A673 (cell line): Measurements from ENCODE around the gene SYNE2.

ENCODE experiments used
- CTCF ChIP-seq: fragments of 300-800, 200-600 bp; sonication (generic); conservative IDR thresholded peaks from 2 replicates; pipeline ENCODE4 v1.5.1; 2017; ENCODE audit warnings: low read depth, mild to moderate bottlenecking, antibody characterized with exemption, low read length, moderate library complexity, mixed read lengths
- EZH2 ChIP-seq: fragments of 200-600 bp; sonication (generic); IDR thresholded peaks from 2 replicates; pipeline ENCODE4 v1.6.1; 2017; ENCODE audit warnings: borderline replicate concordance, low read depth, mild to moderate bottlenecking, mixed read lengths, antibody characterized with exemption, low read length; ENCODE audit not compliant: poor library complexity, severe bottlenecking

- TF ChIP-seq CTCF (no peak), EZH2 (no peak)
Measured at GRCh38 chr14:63892265-63892664, 39.5 kb downstream of the SYNE2 start.
